WI38 (cell line): ENCODE results near the gene FAM107A.

Source experiments
- H3K4me3 ChIP-seq: 2 replicates; pipeline ENCODE4 v1.5.1; 2011; ENCODE audit warnings: low read depth, mild to moderate bottlenecking, control low read depth, low read length
- CTCF ChIP-seq: IDR thresholded peaks from 2 replicates; pipeline ENCODE4 v1.5.1; 2012; ENCODE audit warnings: low read depth, mild to moderate bottlenecking, control low read depth, low read length

Gene FAM107A, protein sequence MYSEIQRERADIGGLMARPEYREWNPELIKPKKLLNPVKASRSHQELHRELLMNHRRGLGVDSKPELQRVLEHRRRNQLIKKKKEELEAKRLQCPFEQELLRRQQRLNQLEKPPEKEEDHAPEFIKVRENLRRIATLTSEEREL

DNA sequence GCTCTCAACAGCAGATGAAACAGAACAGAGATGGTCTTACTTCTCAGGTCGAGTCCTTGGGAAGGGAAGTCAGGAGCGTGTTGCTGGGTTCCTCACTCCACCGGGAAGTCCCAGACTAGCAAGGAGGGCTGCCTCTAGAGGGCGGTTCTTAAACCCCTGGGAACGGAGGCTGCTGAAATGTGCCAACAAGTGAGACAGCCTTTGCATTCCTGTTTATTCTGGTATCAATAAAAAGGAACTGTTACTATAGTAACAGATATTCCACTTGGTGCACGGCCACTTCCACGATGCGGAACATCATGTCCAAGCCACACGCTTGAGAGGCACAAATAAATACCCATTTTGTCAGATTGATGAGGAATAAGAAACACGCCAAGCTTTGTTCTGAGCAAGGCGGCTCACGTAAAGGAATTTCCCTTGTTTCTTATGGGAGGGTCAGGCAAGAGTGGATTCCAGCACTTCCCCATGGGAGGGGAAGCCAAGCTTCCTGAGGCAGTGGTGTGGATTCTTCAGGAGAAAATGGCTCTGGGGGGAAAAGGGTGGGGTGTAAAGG is at the start of gene FAM107A:
FAM107A (minus strand) TSS at position 123 of the 553 bp plus-strand sequence. CDS start 7,531 bp downstream, outside the sequence.
- H3K4me3 ChIP-seq, result no peak within 1 kb of the TSS
- TF ChIP-seq CTCF, result no peak

DNA sequence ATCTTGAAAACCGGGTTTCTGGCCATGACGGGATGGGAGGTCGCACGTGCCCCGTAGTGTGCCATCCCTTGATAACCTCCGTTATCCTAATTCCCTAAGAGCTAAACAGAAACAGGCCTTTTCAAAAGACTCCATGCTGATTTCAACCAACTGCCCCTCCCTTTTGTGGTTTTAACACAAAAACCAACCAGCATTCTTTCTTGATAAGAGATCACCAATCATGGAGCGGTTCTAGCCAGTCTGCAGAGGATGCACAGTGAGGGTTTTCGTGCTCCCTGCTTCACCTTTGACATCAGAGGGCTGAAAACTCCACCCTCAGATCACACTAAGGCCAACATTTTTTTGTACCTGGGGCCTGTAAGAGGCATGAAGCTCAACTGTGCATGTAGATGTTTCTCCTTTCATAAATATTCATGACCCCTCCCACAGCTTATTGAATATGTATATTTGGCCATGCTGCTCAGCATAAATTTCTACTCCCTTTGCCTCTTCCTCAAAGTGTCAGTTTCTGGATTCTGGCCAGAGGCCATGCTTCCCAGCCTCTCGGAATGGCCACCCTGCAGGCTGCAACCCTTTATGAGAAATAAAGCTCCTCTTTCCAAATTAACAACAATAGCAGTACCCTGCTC is 48.1 kb upstream of the FAM107A start:
- H3K4me3 ChIP-seq, result no peak overlapping the region
- no peak for TF ChIP-seq CTCF

DNA sequence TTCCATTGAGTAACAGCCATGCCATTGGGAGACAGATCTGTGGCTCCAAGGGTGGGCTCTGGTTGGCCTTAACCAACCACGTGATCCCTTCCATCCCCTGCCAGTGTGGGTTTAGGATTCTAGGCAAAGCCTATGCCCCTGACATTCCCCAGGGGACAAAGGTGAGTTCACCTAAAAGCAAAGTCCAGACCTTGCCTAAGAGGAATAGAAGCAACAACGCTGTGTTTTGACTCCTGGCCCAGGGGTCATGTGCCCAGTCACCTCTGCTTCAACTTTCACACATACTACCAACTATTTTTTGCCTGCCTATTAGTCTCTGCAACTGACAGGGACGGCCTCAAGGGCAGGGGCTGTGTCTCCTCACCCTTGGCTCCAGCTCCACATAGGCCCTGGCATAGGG is 47.4 kb upstream of the FAM107A start:
- no peak for TF ChIP-seq CTCF
- H3K4me3 ChIP-seq, result no peak overlapping the region

GRCh38 chr3:58623961-58624360 is 46.8 kb upstream of the FAM107A start:
- no peak for TF ChIP-seq CTCF
- H3K4me3 ChIP-seq, result no peak overlapping the region

GRCh38 chr3:58623478-58623877 is 46.3 kb upstream of the FAM107A start:
- TF ChIP-seq CTCF, result no peak
- no peak overlapping the region for H3K4me3 ChIP-seq

GRCh38 chr3:58622892-58623291 is 45.7 kb upstream of the FAM107A start:
- H3K4me3 ChIP-seq, result no peak overlapping the region
- no peak for TF ChIP-seq CTCF

DNA sequence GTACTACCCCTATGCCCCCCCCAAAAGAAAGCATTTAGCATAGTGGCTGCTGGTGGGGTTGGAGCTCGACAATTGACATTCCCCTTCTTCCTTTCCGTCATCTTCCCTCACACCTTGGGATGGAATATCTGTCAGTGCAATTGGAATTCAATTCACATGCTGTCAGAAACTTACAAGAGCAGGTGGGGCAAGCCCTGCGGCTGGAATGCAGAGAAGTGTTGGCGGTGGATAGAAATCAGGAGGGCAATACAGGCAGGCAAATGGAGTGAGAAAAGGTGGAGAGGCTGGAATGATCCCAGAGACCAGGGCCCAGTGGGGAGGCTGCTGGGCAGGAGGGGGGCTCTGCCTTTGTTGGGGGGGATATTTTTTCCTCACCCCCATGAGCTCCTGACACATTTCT is 45.2 kb upstream of the FAM107A start:
- no peak for TF ChIP-seq CTCF

More for the DNA sequence above, 45.2 kb upstream of the FAM107A start:
- H3K4me3 ChIP-seq, result no peak overlapping the region
